Fibroblast of the conjunctiva (primary cell): Measurements from ENCODE around the gene ASS1.

Experiments
- DNase-seq: peaks from one replicate; pipeline ENCODE4 v3.0.0-alpha.2; 2010; ENCODE audit warnings: low read depth

The ASS1 gene

DNA sequence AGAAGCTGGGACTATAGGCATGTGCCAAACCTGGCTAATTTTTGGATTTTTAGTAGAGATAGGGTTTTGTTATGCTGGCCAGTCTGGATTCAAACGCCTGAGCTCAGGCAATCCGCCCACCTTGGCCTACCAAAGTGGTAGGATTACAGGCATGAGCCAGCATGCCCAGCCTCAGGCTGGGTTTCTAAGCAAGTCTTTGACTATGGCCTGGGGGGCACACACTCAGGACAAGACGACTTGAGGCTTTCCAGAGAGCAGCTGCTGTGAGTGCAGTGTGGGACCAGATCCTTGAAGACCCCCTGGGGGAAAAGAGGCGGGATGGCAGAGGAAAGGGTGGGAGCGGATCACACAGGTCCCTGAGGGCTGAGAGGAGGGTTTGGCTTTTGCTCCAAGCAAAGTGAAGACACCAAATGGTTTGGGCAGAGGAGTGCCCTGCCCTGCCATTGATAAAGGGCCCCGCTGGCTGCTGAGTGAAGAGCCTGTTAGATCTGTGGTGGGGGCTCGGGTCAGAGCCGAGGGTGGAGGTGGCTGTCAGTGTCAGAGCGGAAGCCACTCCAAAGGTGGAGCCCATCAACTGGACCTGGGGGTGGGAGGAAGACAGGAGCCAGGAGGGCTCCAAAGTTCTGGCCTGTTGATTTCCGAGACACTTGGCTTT lies 87.8 kb downstream of the ASS1 start:
- DNase-seq = no peak

DNA sequence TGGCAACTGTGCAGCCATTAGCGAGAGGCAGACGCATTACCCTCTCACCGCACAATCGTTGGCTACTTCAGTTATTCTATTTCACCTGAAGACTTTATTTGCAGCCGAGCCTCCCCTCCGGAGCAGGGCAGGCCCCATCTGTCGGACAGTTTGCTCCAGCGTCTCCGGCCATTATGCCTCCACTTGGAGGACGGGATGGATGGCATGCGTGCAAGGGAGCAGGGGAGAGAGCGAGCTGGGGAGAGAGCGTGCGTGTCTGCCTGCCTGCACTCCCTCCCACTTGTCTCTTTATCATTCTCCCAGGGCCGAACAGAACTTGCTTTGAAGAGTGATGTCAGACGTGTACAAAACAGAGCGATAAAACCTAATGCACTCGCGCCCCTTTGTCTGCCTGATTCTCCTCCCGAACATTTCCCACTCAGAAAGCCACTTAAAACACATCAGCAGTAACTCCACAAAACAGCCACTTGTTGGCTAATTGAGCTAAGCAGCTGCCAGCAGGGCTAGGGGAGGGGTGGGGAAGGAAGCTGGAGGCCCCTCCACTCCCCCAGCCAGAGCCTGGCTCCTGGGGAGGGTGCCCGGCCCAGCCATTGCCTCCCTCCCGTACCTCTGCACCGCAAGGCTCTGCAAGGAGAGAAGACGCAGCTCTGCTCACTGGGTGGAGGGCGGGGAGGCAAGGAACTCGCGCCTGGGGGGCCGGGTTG lies 91.2 kb downstream of the ASS1 start:
- DNase-seq = no peak

DNA sequence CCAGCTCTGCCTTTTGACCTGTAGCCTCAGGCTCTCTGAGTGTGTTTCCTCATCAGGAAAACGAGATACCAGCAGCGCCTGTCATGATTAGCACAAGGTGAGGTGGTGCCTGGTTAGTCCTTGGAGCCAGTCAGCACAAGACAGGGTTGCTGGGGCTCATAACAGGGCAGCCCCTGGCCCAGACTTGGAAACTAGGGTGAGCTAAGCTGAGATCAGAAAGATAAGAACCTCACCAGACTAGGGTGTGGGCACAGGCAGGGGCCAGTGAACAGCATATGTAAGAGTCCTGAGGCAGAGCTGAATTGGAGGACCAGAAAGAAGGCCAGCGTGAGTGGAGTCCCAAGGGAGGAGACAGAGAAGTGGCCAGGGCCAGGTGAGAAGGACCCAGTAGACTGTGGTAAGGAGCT lies 91.9 kb downstream of the ASS1 start:
- DNase-seq = no peak

DNA sequence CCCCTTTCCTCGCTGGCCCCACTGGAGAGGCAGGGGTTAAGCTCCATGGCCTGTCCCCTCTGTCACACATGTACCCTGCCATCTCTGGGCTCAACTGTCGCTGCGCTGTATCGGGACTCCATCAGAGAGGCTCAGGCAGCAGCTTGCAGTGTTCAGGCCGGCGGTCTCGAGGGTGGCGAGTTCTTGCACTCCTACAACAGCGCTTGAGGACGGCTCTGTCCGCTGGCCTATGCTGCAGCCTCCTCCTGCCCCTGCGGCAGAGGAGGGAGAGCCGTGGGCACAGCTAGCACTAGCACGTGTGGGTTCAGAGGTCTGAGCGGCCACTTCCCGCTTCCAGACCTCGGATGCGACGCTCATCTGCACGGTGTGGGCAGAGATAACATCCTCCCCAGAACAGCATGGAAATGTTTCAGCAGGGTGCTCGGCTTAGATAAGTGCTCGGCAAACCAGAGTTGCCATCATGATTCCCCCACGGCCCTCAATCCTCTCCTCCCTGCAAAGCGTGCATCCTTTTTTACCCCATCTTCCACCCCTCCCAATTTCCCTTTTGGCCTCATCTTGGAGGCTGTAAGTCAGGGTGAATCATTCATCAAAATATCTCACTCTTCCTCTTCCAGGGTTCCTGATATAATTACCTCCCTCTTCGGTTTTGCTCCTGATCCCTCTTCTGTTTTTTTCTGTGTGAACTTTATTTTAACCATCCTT lies 92.7 kb downstream of the ASS1 start:
- DNase-seq = no peak

DNA sequence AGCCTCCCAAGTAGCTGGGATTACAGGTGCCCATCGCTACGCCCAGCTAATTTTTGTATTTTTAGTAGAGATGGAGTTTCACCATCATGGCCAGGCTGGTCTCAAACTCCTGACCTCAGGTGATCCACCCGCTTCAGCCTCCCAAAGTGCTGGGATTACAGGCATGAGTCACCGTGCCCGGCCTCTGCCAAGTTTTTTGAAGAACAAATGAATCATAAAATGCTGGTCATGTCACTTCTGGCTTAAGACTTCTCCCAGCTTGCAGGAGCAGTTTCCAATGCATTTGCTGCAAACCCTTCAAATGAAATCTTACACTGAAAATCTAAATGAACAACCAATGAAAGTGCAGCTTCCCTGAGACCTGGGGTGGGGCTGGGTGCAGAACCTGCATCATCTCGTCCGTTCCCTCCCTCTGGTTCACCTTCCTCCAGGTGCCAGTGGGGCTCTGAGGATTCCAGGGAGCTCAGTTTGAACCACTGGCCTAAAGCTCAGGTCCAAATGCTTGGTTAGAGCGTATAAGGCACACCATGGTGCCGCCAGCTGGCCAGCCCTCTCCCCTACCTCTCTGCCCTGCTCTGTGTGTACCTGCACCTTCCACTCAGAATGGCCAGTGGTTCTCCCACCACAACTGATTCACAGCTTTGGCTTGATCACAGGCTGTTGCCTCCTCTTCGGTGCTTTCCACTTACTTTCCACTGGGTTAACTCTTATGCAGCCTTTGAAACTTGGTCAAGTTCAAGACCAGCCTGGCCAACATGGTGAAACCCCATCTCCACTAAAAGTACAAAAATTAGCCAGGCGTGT lies 94.9 kb downstream of the ASS1 start:
- DNase-seq = peak; percentile 83

DNA sequence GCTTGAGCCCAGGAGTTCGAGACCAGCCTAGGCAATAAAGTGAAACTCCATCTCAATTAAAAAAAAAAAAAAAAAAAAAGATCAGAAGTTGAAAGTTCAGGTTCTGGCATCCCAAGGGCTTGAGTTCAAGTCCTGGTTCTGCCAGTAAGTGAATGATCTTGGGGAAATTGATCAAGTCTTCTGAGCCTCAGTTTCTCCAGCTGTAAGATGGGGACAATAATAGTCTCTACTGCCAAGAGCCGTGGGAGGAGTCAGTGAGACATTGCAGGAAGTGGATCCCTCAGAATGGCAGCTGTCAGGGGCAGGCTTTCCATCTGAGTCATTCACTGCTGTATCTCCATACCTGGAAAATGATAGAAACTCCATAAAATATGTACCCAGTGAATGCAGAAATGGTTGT lies 96.8 kb downstream of the ASS1 start:
- DNase-seq = no peak

DNA sequence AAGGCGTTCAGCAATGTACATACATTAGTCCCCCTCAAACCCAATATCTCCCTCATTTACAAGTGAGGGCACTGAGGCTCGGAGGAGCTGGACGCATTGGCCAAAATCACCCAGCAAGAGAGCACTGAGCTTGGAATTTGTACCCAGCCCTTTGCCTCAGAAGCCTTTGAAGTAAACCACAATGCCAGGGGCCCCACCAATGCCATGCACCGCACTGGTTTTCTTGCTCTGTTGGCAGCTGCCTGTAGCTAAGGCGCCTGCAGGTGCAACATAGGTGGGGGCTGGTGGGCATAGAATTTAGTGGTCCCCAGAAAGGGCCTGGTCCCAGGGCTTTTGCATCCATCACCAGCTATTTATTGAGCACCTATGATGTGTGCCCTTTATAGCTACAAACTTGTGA lies 97.3 kb downstream of the ASS1 start:
- DNase-seq = no peak

DNA sequence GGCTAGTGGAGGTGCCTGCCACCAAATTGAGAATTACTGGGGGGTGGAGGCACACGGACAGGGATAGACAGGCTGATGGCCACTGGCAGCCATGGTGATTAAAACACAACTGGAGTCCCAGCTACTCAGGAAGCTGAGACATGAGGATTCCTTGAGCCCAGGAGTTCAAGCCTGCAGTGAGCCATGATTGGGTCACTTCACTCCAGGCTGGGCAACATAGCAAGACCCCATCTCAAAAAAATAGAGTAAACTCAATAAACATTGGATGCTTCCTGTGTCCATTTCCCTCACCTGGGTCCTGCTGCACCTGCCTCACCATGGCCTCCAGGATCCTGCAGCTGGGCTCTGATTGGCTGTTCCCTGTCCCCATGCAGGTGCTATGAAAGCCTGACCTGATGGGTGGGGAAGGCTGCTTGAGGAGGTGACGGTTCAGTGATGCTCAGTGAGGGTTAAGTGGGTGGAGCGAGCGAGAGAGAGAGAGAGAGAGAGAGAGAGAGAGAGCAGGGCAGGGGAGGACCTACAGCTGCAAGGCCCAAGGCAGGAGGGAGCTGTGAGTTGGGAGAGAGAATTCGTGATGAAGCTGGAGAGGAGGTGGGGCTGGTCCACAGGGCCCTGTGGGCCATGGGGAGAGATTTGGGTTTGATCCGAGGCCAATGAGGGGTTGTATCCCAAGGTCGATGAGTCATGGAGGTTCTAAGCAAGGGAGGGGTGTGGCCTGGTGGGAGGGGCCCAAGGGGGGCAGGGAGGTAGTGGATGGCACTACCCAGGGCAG lies 97.9 kb downstream of the ASS1 start:
- DNase-seq = peak; percentile 50

DNA sequence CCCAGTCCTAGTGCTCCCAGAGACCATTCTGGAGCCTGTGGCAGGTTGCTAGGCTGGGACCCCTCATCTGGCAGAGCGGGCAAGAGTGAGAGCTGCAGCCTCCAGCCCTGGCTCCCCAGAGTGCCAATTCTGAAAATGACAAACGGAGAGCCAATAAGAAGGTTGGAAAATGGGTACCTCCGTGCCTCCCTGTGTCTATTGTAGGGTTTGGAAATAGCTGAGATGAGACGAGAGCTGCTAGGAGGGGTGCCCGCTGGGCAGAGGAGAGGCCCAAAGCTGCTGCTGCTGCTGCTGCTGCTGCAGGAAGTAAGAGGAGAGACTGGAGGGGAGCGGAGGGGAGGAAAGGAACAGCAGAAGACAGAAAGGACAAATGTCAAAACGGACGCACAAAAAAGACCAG lies 98.6 kb downstream of the ASS1 start:
- no peak for DNase-seq

DNA sequence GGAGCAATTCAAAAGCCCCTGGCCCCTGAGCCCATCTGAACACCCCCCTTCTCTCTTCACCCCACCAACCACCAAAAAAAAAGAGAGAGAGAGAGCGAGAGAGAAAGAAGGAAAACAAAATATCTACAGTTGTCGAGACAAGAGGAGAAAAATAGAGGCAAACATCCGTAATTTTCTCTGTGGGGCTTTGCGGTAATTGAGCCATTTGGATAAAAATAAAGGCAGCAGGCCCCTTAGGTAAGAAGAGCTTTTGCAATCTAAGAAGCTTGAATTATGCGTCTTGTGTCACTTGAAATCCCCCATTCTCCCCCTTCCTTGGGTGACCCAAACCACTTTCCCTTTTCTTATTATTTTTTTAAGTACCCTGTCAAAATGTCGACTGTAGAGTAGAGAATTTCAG lies 99.1 kb downstream of the ASS1 start:
- no peak for DNase-seq

DNA sequence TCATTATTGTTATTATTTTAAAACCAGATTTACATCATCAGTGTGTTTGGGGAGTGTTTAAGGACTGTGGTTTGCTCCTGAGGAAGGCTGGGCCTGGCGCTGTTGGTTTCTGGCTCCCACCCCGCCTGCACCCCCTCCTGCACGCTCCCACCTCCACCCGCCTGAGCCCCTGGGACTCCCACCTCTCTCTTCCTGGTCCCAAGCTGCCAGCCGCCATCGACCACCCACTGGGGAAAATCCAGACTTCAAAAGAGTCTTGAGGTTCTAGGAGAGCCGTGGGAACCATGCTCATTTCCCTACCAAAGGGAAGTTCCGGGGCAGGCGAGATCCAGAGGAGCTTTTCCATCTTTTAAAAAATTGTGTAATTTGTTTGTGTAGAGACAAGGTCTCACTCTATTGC lies 99.6 kb downstream of the ASS1 start:
- DNase-seq = no peak

DNA sequence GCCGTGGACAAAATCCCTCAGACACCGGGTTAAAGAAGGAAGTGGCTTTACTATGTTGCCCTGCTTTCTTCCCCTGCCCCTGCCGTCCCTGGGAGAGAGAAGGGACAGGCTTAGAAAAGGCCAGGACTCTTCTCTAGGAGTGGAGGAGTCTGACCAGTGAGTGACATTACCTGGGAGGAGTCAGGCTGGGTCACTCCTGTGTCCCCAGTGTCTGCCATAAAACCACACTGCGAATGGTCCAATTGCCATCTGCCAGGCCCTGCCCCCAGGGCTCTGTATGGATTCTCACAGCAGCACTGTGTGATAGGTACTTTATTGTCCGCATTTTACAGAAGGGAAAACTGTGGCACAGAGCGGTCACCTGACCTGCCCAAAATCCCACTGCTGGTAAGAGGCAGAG lies 103.3 kb downstream of the ASS1 start:
- no peak for DNase-seq

DNA sequence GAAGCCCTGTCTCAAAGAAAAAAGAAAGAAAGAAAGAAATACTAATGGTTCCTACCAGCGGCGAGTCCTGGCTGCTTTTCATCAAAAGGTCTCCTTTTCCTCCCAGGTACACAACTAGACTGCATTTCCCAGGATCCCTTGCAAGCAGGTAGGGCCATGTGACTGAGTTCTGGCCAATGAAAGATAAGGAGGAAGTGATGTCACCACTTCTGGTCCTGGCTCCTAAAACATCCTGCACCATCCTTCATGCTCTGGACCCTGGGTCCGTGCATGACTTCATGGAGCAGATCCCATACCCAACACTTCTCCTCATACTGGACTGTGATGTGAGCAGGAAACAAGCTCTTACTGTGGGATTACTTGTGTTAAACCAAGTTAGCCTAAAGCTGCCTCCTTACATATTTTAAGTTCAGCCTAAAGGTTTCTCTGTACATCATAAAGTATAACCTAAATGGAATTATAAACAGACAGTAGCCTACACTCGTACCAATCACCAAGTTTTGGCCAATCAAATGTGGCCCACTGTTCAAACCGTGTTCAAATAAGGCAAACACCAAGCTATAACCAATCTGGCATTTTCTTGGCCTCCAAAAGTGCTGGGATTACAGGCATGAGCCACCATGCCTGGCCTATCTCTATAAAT lies 104.5 kb downstream of the ASS1 start:
- DNase-seq = no peak
